Lower leg skin (tissue), 3 donors: ENCODE measurements around the gene ANKRD9.

Experiments
- POLR2A ChIP-seq, 2 donors: fragments of 450-650 bp; IDR thresholded peaks; one replicate each; pipeline ENCODE4 v1.6.1; 2016 to 2017; ENCODE audit warnings: antibody characterized with exemption in 2 of 2, mild to moderate bottlenecking in 1 of 2, moderate library complexity in 1 of 2
- TF ChIP-seq, protein P1 (sequence below), 3 donors: fragments of 450-650 bp; IDR thresholded peaks; one replicate each; pipeline ENCODE4 v1.5.1; 2016; ENCODE audit warnings: antibody characterized with exemption in 3 of 3, mild to moderate bottlenecking in 3 of 3, moderate library complexity in 2 of 3

DNA sequence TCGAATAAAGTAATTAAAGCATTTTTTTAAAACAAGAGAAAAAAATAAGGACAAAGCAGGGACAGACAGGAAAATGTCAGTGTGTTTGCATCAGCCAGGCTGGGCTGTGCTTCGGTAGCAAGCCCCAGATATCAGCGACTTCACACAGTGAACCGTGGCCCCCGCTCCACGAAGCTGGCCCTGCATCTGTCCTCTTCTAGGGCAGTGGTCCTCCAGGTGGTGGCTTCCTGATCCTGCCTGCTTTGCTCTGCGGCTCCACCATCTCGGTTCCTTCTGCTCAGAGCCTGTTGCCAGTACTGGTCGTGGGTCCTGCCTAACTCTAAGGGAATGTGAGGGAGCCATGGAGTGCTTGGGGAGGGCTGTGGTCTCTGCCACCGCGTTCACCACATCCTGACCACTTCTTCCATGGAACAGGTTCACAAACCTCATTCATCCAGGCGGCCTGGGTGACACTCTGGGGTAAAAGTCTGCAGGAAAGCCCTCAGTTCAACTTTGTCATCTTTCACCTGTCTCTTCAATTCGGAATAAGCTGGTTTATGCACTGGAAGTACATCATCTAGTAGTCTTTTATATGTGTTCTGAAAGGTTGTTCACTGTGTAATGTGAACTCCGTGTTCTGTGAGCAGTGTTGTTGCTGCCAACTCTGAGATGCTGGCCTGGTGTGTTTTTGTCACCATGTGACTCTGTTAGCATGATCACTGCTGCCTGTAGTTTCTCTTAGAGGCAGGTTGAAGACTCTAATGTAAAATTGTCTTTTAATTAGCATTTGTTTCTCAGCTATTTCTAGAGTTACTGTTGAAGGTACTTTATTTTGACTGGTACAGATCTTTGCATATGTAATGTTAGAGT, 47.9 kb downstream of the ANKRD9 start:
- TF ChIP-seq, protein P1, sequence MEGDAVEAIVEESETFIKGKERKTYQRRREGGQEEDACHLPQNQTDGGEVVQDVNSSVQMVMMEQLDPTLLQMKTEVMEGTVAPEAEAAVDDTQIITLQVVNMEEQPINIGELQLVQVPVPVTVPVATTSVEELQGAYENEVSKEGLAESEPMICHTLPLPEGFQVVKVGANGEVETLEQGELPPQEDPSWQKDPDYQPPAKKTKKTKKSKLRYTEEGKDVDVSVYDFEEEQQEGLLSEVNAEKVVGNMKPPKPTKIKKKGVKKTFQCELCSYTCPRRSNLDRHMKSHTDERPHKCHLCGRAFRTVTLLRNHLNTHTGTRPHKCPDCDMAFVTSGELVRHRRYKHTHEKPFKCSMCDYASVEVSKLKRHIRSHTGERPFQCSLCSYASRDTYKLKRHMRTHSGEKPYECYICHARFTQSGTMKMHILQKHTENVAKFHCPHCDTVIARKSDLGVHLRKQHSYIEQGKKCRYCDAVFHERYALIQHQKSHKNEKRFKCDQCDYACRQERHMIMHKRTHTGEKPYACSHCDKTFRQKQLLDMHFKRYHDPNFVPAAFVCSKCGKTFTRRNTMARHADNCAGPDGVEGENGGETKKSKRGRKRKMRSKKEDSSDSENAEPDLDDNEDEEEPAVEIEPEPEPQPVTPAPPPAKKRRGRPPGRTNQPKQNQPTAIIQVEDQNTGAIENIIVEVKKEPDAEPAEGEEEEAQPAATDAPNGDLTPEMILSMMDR (IDR thresholded peaks at IDR 0.05): no peak
- TF ChIP-seq POLR2A (IDR thresholded peaks at IDR 0.05): no peak
